GM21381 (cell line): ENCODE data around the gene SAMD11.

Source experiments
- ATAC-seq: cut with Tn5 transposase; IDR thresholded peaks from one replicate; pipeline ENCODE4 v1.9.1; 2021; ENCODE audit warnings: mild to moderate bottlenecking, moderate library complexity; ENCODE audit not compliant: unreplicated experiment

SAMD11 gene

DNA sequence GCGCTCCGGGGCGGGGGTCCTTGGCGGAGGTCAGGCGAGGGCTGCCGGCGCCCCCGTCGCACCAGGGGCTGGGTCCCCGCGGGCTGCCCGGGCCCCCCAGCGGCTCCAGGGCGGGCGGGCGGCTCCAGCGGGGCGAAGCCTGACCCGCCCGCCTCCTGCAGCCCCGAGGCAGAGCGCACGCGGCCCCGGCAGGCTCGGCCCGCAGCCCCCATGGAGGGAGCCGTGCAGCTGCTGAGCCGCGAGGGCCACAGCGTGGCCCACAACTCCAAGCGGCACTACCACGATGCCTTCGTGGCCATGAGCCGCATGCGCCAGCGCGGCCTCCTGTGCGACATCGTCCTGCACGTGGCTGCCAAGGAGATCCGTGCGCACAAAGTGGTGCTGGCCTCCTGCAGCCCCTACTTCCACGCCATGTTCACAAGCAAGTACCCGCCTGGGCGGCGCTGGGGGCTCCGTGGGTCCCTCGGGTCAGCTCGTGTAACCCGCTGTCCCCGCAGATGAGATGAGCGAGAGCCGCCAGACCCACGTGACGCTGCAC is 37.5 kb downstream of the SAMD11 start:
- no peak for ATAC-seq

DNA sequence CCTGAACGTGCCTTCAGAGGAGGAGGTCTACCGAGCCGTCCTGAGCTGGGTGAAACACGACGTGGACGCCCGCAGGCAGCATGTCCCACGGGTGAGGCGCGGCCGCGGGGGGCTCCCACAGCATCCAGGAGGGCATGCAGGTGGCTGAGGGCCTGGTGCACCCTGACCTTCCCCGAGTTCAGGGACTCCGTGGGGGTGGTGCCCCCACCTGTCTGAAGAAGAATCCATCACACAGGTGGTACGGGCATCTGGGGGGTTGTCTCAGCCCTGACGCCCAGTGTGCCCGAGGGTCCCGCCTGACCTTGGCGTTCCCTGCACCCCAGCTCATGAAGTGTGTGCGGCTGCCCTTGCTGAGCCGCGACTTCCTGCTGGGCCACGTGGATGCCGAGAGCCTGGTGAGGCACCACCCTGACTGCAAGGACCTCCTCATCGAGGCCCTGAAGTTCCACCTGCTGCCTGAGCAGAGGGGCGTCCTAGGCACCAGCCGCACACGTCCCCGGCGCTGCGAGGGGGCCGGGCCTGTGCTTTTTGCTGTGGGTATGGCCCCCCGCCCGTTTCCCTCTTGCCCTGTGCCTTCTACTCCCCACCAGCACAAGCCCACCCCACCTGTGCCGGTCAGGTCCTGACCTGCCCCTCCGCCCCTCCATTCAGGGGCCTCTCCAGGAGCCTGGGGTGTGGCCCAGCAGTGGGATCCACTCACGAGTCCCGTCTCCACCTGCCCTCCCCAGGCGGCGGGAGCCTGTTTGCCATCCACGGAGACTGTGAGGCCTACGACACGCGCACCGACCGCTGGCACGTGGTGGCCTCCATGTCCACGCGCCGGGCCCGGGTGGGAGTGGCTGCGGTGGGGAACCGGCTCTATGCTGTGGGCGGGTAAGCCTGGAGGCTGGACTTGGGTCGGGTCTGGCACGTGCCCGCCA is 38.9 kb downstream of the SAMD11 start:
- ATAC-seq = no peak

DNA sequence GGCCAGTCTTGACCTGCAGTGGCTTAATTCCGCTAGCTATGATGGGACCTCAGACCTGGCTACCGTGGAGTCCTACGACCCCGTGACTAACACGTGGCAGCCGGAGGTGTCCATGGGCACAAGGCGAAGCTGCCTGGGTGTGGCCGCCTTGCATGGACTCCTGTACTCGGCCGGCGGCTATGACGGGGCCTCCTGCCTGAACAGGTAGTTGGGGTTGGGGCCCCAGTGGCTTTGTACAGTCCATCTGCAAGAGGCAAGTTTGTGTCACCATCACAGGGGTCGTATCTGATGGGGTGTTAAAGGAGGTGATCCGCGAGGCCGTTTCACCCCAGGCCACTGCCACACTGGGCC is 39.6 kb downstream of the SAMD11 start:
- no peak for ATAC-seq

DNA sequence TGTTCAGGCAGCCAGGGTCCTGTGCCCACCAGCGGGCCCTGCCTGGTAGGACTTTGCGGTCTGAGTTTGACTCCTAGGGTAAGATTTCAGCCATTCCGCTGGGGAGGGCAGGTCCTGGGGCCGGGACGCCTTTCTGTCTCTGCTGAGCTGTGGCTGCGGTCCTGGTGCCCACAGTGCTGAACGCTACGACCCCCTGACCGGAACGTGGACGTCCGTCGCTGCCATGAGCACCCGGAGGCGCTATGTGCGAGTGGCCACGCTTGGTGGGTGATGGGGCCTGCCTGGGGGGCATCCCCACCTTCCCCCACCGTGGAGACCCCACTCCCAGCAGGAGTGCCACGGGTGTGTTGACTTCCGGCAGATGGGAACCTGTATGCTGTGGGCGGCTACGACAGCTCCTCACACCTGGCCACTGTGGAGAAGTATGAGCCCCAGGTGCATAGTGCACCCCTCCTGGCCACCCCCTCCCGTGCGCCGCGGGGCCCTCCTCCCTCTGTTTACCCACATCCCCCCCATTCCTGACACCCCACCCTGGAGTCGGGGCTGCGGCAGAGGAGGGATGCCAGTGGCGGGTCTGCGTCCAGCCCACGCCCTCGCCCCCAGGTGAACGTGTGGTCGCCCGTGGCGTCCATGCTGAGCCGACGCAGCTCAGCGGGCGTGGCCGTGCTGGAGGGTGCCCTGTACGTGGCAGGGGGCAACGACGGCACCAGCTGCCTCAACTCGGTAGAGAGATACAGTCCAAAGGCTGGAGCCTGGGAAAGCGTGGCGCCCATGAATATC is 40.2 kb downstream of the SAMD11 start:
- ATAC-seq = no peak

DNA sequence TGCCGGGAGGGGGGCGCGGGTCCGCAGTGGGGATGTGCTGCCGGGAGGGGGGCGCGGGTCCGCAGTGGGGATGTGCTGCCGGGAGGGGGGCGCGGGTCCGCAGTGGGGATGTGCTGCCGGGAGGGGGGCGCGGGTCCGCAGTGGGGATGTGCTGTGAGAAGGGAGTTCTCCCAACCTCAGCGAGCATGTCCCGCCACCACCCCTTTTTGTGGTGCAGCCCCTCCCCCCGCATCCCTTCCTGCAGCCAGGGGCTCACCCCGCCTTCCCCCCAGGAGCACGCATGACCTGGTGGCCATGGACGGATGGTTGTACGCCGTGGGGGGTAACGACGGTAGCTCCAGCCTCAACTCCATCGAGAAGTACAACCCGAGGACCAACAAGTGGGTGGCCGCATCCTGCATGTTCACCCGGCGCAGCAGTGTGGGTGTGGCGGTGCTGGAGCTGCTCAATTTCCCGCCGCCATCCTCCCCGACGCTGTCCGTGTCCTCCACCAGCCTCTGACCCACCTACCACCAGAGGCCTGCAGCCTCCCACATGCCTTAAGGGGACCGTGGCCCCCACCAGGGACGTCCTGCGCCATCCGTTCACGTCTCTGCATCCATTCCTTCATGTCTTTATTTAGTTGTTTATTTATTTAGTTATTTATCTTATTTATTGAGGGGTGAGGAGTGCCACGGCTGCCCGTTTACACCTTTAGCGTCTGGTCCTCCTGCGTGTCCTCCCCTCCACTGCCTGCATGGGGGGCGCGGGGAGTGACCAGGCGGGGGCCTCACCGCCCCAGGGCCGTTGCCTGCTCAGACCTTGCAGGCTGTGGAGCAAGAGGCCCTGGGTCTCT is 41.2 kb downstream of the SAMD11 start:
- ATAC-seq = no peak

DNA sequence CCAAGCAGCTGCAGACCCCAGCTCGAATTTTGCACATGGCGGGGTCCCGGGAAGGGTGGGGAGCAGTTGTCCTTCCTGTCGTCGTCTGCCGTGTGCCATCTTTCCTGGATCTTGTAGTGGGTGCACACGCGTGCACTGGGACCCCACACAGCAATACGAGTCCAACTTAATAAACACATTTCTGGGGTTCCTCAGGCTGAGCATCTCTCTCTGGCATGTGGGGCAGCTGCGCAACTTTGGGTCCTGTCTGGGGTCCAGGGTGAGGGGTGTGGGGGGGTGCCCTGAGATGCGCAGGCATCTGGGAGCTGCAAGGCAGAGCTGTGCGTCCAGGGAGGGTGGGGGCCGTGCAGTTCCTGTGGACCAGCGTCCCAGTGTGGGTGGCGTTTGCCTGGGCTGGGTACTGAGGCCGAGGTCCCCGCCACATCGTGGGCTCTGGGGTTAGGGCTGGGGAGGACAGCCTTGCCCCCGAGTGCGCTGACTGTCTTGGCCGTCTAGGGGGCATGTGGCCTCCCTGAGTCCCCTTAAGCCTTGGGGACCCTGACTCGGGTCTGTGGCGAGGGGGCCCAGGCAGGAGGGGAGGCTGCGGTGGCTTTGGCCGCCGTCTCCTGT is 41.9 kb downstream of the SAMD11 start:
- no peak for ATAC-seq

DNA sequence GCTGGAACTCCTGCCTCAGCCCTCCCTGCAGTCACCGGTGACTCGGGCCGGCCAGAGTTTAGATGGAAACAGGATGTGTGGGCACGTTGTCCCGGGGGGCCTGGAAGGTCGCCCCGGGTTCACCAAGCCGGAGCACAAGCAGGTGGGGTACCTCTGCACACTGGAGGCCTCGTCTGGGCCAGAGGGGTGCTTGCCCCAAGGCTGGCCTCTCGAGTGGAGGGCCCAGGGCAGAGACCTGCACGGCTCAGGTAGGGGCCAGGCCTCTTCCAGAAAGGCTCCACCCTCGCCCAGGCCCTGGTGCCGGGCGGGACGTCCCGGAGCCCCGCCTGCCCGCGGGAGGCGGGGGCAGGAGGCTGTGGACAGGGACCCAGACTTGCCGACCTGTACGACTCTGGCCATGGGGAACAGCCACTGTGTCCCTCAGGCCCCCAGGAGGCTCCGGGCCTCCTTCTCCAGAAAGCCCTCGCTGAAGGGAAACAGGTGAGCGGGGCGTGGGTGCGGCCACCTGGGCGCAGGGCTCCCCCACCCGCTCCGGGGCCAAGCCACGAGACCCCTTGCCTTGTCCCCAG is 42.5 kb downstream of the SAMD11 start, which contains the start of gene PLEKHN1:
Gene PLEKHN1 (plus strand): TSS at position 348 of the 569 bp plus-strand sequence. CDS start 50 bp downstream, at position 398.
- peak; percentile 18 for ATAC-seq

DNA sequence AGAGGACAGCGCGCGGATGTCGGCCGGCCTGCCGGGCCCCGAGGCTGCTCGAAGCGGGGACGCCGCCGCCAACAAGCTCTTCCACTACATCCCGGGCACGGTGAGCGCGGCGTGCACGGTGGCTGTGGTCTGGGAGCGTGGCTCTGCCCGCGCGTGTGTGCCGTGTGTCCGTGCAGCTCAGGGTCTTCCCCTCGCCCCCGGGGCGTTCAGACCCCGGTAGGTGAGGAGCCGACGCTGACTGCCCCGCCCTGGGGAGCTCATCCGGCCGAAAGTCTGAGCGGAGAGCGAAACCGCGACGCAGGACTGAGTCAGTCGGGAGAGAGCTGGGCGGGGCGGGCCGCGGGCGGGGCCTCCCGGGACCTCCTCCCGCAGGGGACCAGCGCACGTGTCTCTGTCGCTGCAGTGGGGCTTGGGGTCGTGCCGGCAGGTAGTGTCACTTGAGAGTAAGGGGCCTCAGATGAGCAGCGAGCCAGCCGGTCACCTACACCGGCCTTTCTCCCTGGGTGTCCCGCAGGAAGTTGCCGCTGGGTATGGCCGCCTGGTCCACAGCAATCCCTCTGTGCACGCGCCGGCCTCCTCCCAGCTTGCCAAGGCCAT is 43.1 kb downstream of the SAMD11 start:
- ATAC-seq = peak; percentile 68

DNA sequence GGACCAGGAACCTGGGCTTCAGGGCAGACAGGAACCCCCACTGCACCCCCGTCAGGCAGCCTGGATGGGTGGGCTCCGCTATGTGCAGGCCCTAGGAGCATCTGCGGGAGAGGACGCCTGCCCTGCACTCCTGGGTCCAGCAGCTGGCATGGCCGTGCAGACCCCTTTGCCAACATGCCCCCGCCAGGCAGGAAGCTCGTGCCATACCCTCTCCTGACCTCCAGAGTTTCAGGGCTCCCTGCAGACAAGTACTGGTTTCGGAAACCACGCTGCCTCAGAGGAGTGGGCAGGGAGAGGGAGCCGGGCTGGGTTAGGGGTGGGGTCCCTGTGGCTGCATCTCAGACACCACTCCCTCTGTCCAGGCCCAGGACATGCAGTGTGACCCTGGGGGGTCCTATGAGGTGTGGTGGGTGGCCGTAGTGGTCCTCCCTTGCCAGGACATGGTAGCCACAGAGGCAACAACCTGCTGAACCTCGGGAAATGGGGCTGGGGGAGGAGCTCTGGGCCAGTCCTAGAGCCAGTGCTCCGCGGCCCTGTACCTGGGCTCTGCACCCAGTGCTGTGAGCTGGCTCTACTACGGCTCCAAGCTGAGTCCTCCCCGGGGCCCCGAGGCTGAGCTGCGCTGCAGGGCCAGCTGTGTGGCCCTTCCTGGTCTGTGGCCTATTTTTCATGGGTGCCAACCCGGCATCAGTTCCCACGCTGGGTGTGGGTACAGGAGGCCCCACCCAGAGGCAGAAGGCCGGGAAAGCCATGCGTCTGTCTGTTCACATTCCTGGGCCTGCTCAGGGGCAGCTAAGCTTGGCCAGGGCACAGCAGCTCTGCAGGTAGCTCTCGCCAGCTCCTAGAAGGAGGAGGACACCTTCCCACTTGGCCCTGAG is 44.0 kb downstream of the SAMD11 start:
- no peak for ATAC-seq

DNA sequence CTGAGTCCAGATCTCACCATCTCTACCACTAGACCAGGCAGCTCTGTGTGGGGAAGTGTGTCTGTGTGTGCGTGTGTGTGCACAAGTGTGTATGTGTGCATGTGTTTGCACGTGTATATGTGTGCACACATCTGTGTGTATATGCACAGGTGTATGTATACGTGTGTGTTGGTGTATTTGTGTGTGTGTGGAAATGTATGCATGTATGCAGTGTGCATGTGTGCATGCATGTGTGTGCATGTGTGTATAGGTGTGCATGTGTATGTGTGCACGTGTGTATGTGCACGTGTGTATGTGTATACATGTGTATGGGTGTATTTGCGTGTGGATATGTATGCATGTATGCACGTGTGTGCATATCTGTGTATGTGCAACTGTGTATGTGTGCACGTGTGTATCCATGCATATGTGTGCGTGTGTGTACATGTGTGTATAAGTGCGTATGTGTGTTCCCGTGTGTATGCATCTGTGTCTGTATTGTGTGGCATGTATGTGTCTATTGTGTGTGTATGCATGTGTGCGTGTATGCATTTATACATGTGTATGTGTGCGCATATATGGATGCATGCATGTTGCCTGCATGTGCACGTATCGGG is 45.6 kb downstream of the SAMD11 start:
- ATAC-seq = no peak

DNA sequence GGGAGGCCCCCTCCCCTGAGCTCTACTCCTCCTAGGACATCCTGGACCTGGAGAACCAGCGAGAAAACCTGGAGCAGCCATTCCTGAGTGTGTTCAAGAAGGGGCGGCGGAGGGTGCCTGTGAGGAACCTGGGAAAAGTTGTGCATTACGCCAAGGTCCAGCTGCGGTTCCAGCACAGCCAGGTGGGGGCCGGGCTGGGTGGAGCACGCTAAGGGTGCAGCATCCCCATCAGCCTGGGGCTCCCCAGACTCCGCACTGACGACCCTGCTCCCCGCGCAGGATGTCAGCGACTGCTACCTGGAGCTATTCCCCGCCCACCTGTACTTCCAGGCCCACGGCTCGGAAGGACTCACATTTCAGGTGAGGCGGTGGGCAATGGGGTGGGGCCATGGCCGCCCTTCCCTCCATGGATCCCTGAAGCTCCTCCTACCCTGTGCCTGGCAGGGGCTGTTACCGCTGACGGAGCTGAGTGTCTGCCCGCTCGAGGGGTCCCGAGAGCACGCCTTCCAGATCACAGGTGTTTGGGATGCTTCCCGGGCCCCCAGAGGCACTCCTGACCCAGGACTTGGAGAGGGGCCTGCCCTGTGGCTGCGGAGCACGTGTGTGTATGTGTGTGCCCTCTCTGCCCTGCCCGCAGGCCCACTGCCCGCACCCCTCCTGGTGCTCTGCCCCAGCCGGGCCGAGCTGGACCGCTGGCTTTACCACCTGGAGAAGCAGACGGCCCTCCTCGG is 46.7 kb downstream of the SAMD11 start:
- ATAC-seq = no peak

DNA sequence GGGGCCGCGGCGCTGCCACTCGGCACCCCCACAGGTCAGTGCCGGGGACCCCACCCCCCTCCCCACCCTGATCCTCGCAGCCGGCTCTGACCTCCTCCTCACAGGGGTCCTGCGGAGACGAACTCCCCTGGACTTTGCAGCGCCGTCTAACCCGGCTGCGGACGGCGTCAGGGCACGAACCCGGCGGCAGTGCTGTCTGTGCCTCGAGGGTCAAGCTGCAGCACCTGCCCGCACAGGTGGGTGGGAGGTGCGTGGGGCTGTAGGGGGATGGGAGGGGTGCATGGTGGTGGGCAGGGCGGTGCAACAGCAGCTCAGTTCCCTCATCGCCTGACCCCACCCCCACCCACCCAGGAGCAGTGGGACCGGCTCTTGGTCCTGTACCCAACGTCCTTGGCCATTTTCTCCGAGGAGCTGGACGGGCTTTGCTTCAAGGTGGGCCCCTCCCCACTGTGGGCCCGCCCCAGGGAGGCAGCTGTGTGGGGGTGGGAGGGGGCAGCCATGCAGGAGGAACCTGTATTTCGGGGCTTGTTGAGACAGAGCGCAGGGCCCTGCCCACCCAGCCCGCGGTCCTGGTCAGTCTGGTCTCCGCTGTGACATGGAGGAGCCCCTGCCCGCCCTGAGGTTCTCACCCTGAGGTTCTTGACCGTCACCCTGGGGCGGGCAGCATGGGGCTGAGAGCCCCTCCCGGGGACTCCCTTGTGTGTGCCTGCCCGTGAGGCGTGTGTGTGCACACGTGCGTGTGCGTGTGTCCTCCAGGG is 47.4 kb downstream of the SAMD11 start:
- no peak for ATAC-seq

DNA sequence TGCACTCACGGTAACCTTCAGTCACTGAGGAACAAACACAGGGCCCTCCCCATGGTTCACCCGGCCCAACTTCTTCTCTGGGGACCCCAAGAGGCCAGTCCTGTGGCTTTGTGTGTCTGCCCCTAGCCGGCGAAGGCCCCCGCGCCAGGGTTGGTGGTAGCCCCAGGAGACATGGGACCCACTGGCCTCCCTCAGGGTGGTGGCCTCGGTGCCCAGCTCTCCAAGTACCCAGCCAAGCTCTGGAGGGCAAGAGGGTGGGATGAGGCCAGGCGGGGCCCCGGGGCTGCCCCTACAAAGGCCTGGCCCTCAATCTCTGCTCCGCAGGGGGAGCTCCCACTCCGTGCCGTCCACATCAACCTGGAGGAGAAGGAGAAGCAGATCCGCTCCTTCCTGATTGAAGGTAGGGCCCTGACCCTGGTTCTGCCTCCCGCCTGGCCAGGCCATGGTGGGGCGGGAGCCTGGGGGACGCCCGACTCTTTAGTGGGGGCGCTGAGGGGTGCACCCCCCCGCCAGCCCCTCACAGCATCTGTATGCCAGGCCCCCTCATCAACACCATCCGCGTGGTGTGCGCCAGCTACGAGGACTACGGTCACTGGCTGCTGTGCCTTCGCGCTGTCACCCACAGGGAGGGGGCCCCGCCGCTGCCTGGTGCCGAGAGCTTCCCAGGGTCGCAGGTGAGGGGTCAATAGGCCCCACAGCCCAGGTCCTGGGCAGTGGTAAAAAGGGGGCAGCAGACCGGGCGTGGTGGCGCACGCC is 48.2 kb downstream of the SAMD11 start:
- ATAC-seq = no peak

DNA sequence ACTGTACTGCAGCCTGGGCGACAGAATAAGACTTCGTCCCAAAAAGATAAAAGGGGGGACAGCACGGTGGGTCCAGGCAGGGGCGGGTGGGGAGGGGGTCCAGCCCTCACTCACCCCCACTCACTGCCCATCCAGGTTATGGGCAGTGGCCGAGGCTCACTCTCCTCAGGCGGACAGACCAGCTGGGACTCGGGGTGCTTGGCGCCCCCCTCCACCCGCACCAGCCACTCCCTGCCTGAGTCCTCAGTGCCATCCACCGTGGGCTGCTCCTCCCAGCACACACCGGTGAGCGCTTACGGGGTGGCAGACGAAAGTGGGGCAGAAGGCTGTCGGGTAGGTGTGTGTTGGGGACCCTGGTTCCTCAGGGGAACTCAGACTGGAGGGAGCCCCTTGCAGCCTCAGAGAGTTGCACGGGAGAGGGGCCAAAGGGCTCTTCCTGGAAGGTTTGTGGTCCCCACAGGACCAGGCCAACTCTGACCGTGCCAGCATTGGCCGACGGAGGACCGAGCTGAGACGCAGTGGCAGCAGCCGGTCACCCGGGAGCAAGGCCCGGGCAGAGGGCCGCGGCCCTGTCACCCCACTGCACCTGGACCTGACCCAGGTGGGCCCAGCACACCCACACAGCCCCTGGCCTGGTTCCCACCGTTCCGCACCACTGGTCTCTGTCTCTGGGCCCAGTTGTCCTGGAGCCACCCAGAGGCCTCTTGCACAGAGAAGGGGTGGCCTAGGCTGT is 49.2 kb downstream of the SAMD11 start:
- ATAC-seq = no peak

DNA sequence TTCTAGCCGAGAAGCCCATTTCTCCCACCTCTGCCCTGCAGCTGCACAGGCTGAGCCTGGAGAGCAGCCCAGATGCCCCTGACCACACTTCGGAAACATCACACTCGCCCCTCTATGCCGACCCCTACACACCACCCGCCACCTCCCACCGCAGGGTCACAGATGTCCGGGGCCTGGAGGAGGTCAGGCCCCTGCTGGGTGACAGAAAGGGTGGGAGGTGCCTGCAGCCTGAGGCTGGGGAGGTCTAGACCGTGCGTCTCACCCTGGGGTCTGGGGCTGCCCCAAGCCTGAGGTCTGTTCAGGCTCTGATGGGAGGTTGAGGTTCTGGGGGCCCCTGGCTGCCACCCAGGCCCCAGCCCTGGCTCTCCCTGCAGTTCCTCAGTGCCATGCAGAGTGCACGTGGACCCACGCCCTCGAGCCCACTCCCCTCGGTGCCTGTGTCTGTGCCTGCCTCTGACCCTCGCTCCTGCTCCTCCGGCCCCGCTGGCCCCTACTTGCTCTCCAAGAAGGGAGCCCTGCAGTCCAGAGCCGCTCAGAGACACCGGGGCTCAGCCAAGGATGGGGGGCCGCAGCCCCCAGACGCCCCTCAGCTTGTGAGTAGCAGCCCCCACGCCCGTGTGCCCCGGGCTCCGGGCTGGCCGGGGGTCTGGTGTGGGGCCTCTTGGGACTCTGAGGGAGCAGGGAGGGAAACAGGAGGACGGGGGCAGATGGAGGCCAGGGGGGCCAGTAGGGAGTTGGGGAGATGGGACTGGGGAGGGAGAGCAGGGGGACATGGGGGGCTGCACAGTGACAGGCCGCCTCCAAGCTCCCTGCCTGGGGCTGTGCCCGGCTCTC is 50.0 kb downstream of the SAMD11 start:
- no peak for ATAC-seq
